GM18520 (cell line): ENCODE measurements around the gene SLC25A39.
"Not testable (repeated sequence)": the region's sequence is repeated elsewhere in the genome, so short reads cannot be mapped to it uniquely, and the experiment has no call there.

Source experiments
- ATAC-seq: cut with Tn5 transposase; IDR thresholded peaks from one replicate; pipeline ENCODE4 v1.9.1; 2021; ENCODE audit not compliant: unreplicated experiment

SLC25A39 gene

GRCh38 chr17:44324571-44325275 lies at the start of gene SLC25A39:
Gene SLC25A39 (minus strand): TSS chr17:44324823. CDS start chr17:44323562, 1,261 bp downstream.
- peak; percentile 67 for ATAC-seq

- no peak for ATAC-seq
These were observed 47.4 kb upstream of the SLC25A39 start for GRCh38 chr17:44372036-44372435.

- not testable (repeated sequence) for ATAC-seq
These were observed 44.9 kb upstream of the SLC25A39 start for GRCh38 chr17:44369414-44370023.

- not testable (repeated sequence) for ATAC-seq
These were observed 44.0 kb upstream of the SLC25A39 start for GRCh38 chr17:44368391-44369243.

GRCh38 chr17:44367231-44367979 lies 42.8 kb upstream of the SLC25A39 start:
- ATAC-seq: no peak

- not testable (repeated sequence) for ATAC-seq
These were observed 40.4 kb upstream of the SLC25A39 start for GRCh38 chr17:44365051-44365450.

GRCh38 chr17:44363613-44364159 lies 39.1 kb upstream of the SLC25A39 start, which contains the start of gene FAM171A2:
Gene FAM171A2 (minus strand): TSS chr17:44363853. CDS start chr17:44363714, 139 bp downstream.
- no peak for ATAC-seq

GRCh38 chr17:44362949-44363612 lies 38.5 kb upstream of the SLC25A39 start:
- ATAC-seq: no peak

GRCh38 chr17:44362459-44362948 lies 37.9 kb upstream of the SLC25A39 start:
- ATAC-seq: no peak

GRCh38 chr17:44361292-44362260 lies 37.0 kb upstream of the SLC25A39 start:
- ATAC-seq: no peak

- ATAC-seq: no peak
These were observed 36.2 kb upstream of the SLC25A39 start for GRCh38 chr17:44360826-44361225.

GRCh38 chr17:44360144-44360533 lies 35.5 kb upstream of the SLC25A39 start:
- ATAC-seq: no peak

GRCh38 chr17:44359458-44360143 lies 35.0 kb upstream of the SLC25A39 start:
- ATAC-seq: no peak

GRCh38 chr17:44359006-44359405 lies 34.4 kb upstream of the SLC25A39 start:
- no peak for ATAC-seq

GRCh38 chr17:44358066-44358465 lies 33.4 kb upstream of the SLC25A39 start:
- ATAC-seq: no peak

- no peak for ATAC-seq
These were observed 31.6 kb upstream of the SLC25A39 start for GRCh38 chr17:44356241-44356640.

- no peak for ATAC-seq
These were observed 31.0 kb upstream of the SLC25A39 start for GRCh38 chr17:44355642-44356099.
